B cell (primary cell): Measurements from ENCODE around the gene ACTR2. TPM values are rescaled to one million over a fixed set of nuclear protein-coding genes. Genes with fewer than 3 reads are reported as not detected.

ENCODE experiments used
- ATAC-seq: fragments of 200-7000 bp; cut with Tn5 transposase; one replicate; pipeline ENCODE4 v1.10.0; 2021; ENCODE audit warnings: low read depth, mild to moderate bottlenecking, moderate number of reproducible peaks, moderate library complexity
- CTCF ChIA-PET: fragments of 350-600 bp; sonication (Branson Sonifier 250); formaldehyde crosslinking; loops from one replicate; lab custom pipeline; 2021; ENCODE audit warnings: antibody characterized with exemption, inconsistent platforms; lab: Charles Lee
- POLR2A ChIA-PET: fragments of 350-600 bp; sonication (Branson Sonifier 250); formaldehyde crosslinking; loops from one replicate; lab custom pipeline; 2021; ENCODE audit warnings: antibody characterized with exemption; lab: Charles Lee
- DNase-seq: peaks from one replicate; pipeline ENCODE4 v3.0.0; 2013
- H2AFZ ChIP-seq: 2 replicates; pipeline ENCODE4 v1.6.1; 2012; ENCODE audit warnings: mild to moderate bottlenecking, low read depth, low read length; ENCODE audit not compliant: insufficient read depth, poor library complexity, severe bottlenecking
- H3K27ac ChIP-seq, 2 donors: 1 replicate in 1 of 2; 2 replicates in 1 of 2; pipeline ENCODE4 v1.5.1; 2012 to 2013; ENCODE audit warnings: low read length in 2 of 2, mild to moderate bottlenecking in 2 of 2, moderate library complexity in 1 of 2
- H3K27me3 ChIP-seq, 4 experiments: fragments of 200-600 bp in 1 of 4; sonication (generic) in 1 of 4; replicated peaks in 1 of 4; 1 replicate in 2 of 4; 2 replicates in 2 of 4; pipeline versions ENCODE4 v1.6.1 to v1.7.0; 2013 to 2016; ENCODE audit warnings: low read length in 3 of 4, mild to moderate bottlenecking in 2 of 4, mixed read lengths in 1 of 4, moderate library complexity in 1 of 4; ENCODE audit not compliant: insufficient read depth in 4 of 4, control insufficient read depth in 3 of 4; ENCODE audit errors: control extremely low read depth in 1 of 4
- H3K36me3 ChIP-seq, 2 experiments: replicated peaks in 1 of 2; 1 replicate in 1 of 2; 2 replicates in 1 of 2; pipeline versions ENCODE4 v1.6.1 to v1.7.1; 2013; ENCODE audit warnings: low read length in 1 of 2; ENCODE audit not compliant: insufficient read depth in 2 of 2, control insufficient read depth in 1 of 2; ENCODE audit errors: control extremely low read depth in 1 of 2, extremely low read depth in 1 of 2
- H3K4me1 ChIP-seq, 2 donors: fragments of 200-600 bp in 1 of 2; sonication (generic) in 1 of 2; 1 replicate in 1 of 2; 2 replicates in 1 of 2; pipeline versions ENCODE4 v1.5.1 to v1.6.1; 2013 to 2017; ENCODE audit warnings: low read length in 2 of 2; ENCODE audit not compliant: control insufficient read depth in 2 of 2, insufficient read depth in 2 of 2
- H3K4me2 ChIP-seq: replicated peaks from 2 replicates; pipeline ENCODE3; 2012; ENCODE audit warnings: mild to moderate bottlenecking, low read depth, low read length; ENCODE audit not compliant: poor library complexity, severe bottlenecking
- H3K4me3 ChIP-seq, 5 experiments: fragments of 200-600 bp in 1 of 5; sonication (generic) in 1 of 5; 1 replicate in 3 of 5; 2 replicates in 2 of 5; pipeline versions ENCODE4 v1.5.1 to v1.7.0; 2011 to 2016; ENCODE audit warnings: low read length in 4 of 5, mild to moderate bottlenecking in 4 of 5, low read depth in 2 of 5, control low read depth in 1 of 5, moderate library complexity in 1 of 5; ENCODE audit not compliant: insufficient read depth in 1 of 5; ENCODE audit errors: control extremely low read depth in 1 of 5, extremely low read depth in 1 of 5
- H3K79me2 ChIP-seq: fragments of 200-600 bp; sonication (generic); one replicate; pipeline ENCODE4 v1.6.0; 2016; ENCODE audit warnings: low read length; ENCODE audit not compliant: control insufficient read depth, insufficient read depth
- H3K9ac ChIP-seq: fragments of 200-600 bp; sonication (generic); 2 replicates; pipeline ENCODE4 v1.6.1; 2017; ENCODE audit warnings: mild to moderate bottlenecking, low read length, moderate library complexity
- H3K9me3 ChIP-seq, 3 donors: one replicate each; pipeline versions ENCODE4 v1.6.1 to v1.7.1; 2013; ENCODE audit warnings: low read length in 2 of 3; ENCODE audit not compliant: control insufficient read depth in 2 of 3, insufficient read depth in 1 of 3; ENCODE audit errors: control extremely low read depth in 1 of 3
- H4K20me1 ChIP-seq: 2 replicates; pipeline ENCODE4 v1.6.0; 2012; ENCODE audit warnings: mild to moderate bottlenecking, low read length; ENCODE audit not compliant: insufficient read depth, control insufficient read depth, poor library complexity, severe bottlenecking
- H3K27ac Mint-ChIP-seq: one replicate; pipeline ENCODE4 v1.8.0; 2021; ENCODE audit warnings: mixed read lengths
- H3K27me3 Mint-ChIP-seq: one replicate; pipeline ENCODE4 v1.8.0; 2021; ENCODE audit warnings: mixed read lengths
- H3K4me1 Mint-ChIP-seq: one replicate; pipeline ENCODE4 v1.8.0; 2021; ENCODE audit warnings: mixed read lengths
- H3K4me3 Mint-ChIP-seq: one replicate; pipeline ENCODE4 v1.8.0; 2021; ENCODE audit warnings: mixed read lengths
- H3K9me3 Mint-ChIP-seq: one replicate; pipeline ENCODE4 v1.8.0; 2022; ENCODE audit warnings: mixed read lengths; ENCODE audit not compliant: insufficient read depth
- EZH2 ChIP-seq: IDR thresholded peaks from 2 replicates; pipeline ENCODE4 v1.6.1; 2012; ENCODE audit warnings: borderline replicate concordance, low read depth, mild to moderate bottlenecking, moderate library complexity, low read length; ENCODE audit not compliant: insufficient read depth, poor library complexity, severe bottlenecking
- WGBS: methylation state at CpG from one replicate; pipeline ENCODE4 v1.1.5; 2013; ENCODE audit warnings: missing lambda C conversion rate; ENCODE audit not compliant: insufficient coverage; 5-methylcytosine and 5-hydroxymethylcytosine counted together
- intact Hi-C: fragments of 100-400 bp; cut with micrococcal nuclease; formaldehyde crosslinking; loops from one replicate; pipeline ENCODE4 v1.10.0; 2022
- polyA plus RNA-seq: library from polyadenylated mRNA; depleted of rRNA; stranded (reverse); fragments of >200 nt; gene quantifications from 2 replicates; pipeline ENCODE4 v1.2.3, GENCODE V29; 2012
- total RNA-seq, 2 donors: library from RNA; stranded (reverse); fragments of 120-200 nt in 1 of 2; gene quantifications; 1 replicate in 1 of 2; 2 replicates in 1 of 2; pipeline versions ENCODE4 v1.2.3 to v1.2.4, GENCODE V29; 2013 to 2022
- TF ChIP-seq, protein P1 (sequence below): fragments of 200-600 bp; IDR thresholded peaks from one replicate; pipeline ENCODE4 v1.8.0; 2022; ENCODE audit warnings: antibody characterized with exemption, mild to moderate bottlenecking

ACTR2 gene
- total and polyA plus RNA-seq, 2 donors (not counting 1 experiment from before 2014, with no cell fraction given): 41.8 to 284 TPM

GRCh38 chr2:65261676-65262075, 34.0 kb downstream of the ACTR2 start:
- no peak for DNase-seq
- TF ChIP-seq, protein P1, sequence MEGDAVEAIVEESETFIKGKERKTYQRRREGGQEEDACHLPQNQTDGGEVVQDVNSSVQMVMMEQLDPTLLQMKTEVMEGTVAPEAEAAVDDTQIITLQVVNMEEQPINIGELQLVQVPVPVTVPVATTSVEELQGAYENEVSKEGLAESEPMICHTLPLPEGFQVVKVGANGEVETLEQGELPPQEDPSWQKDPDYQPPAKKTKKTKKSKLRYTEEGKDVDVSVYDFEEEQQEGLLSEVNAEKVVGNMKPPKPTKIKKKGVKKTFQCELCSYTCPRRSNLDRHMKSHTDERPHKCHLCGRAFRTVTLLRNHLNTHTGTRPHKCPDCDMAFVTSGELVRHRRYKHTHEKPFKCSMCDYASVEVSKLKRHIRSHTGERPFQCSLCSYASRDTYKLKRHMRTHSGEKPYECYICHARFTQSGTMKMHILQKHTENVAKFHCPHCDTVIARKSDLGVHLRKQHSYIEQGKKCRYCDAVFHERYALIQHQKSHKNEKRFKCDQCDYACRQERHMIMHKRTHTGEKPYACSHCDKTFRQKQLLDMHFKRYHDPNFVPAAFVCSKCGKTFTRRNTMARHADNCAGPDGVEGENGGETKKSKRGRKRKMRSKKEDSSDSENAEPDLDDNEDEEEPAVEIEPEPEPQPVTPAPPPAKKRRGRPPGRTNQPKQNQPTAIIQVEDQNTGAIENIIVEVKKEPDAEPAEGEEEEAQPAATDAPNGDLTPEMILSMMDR: no peak
- TF ChIP-seq EZH2: no peak
- Histone ChIP-seq H3K9me3 (no peaks in the 10 kb centered on the region), H3K4me2 (no peak overlapping the region), H3K27ac (no peak overlapping the region), H3K27me3 (no peaks in the 10 kb centered on the region), H4K20me1 (peaks cover 65% of the 10 kb centered on the region), H3K36me3 (peaks cover 24 to 75% of the 10 kb centered on the region in 2 experiments), H3K4me1 (no peaks in the 10 kb centered on the region), H3K4me3 (no peak overlapping the region), H2AFZ (no peak overlapping the region), H3K9ac (no peak overlapping the region), H3K79me2 (peaks cover 17% of the 10 kb centered on the region)
- ATAC-seq: no peak
- H3K27me3 Mint-ChIP-seq: no peaks in the 10 kb centered on the region
- POLR2A ChIA-PET: no interaction called here
- H3K4me3 Mint-ChIP-seq: no peak overlapping the region
- no CpG with 5 or more reads among the region's 3 CpGs for WGBS
- H3K9me3 Mint-ChIP-seq: no peaks in the 10 kb centered on the region
- intact Hi-C loops: no loop called here
- H3K4me1 Mint-ChIP-seq: peaks cover 13% of the 10 kb centered on the region
- CTCF ChIA-PET: no interaction called here
- no peak overlapping the region for H3K27ac Mint-ChIP-seq

- Histone ChIP-seq H3K4me1 (no peaks in the 10 kb centered on the region), H3K4me3 (no peak overlapping the region), H3K36me3 (peaks cover 22 to 82% of the 10 kb centered on the region in 2 experiments), H3K4me2 (no peak overlapping the region), H3K27me3 (no peaks in the 10 kb centered on the region), H3K9me3 (no peaks in the 10 kb centered on the region), H2AFZ (no peak overlapping the region), H3K27ac (no peak overlapping the region), H3K9ac (no peak overlapping the region), H3K79me2 (peaks cover 17% of the 10 kb centered on the region), H4K20me1 (peaks cover 77% of the 10 kb centered on the region)
- intact Hi-C loops: no loop called here
- TF ChIP-seq, protein P1: no peak
- no peak for TF ChIP-seq EZH2
- DNase-seq (no peak), ATAC-seq (no peak)
- Mint-ChIP-seq H3K4me3 (no peak overlapping the region), H3K9me3 (no peaks in the 10 kb centered on the region), H3K4me1 (peaks cover 5% of the 10 kb centered on the region), H3K27me3 (no peaks in the 10 kb centered on the region), H3K27ac (no peak overlapping the region)
- ChIA-PET POLR2A (no interaction called here), CTCF (interaction anchor here (0.6 to 3.2 kb wide), 6 partner anchors 13 to 1771 kb away, joined by 3 to 8 read pairs (median 4); no protein-coding TSS in a partner anchor)
- WGBS: no CpG with 5 or more reads among the region's 1 CpG
These were observed 35.6 kb downstream of the ACTR2 start for GRCh38 chr2:65263262-65263661.
